C4-2B (cell line): ENCODE results near the gene MCF2L.
A peak's percentile ranks its signal among the peaks of the same experiment; 100 is the strongest.

Experiments used
- H3K27ac ChIP-seq: fragments of 450-650 bp; 2 replicates; pipeline ENCODE4 v1.5.1; 2017
- ZFX ChIP-seq: fragments of 450-650 bp; IDR thresholded peaks from 2 replicates; pipeline ENCODE4 v1.6.1; 2017
- TF ChIP-seq, protein P1 (sequence below): fragments of 450-650 bp; conservative IDR thresholded peaks from 2 replicates; pipeline ENCODE4 v1.5.1; 2017; ENCODE audit warnings: mild to moderate bottlenecking

Gene MCF2L

DNA sequence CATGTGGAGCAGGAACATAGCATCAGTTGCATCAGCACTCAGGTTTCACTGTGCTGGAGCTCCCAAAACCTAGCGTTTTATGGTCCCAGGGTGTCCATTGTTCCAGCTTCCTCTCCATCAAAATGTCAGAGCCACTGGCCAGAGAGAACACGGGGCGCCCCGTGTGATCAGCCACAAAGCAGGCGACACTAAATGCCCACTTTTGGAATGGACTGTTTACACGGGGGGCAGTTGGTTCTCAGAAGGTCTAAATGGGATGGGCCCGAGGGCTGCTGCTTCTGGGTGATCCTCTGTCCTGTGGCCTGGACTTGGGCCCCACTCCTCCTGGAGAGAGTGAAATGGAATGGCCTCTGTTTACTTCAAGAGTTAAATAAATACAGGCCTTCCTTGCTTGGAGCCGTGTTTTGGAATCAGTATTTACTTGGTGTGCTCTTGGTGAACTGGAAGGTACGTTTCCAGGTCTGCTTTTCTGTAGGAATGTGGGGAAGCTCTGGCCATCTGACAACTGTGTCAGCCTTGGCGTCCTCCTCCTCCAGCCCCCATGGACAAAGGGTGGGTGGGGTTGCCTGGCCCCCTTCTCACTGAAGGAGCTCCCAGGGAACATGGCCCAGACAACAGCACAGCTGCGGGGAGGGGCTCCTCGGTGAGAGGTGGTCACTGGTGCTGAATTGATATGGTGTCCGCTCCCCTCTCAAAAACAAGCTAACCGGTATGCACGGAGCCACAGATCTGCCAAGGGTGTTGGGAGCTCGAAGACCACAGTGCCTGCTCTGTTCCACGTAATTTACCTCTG lies 16.1 kb upstream of the MCF2L start:
- no peak for TF ChIP-seq ZFX
- TF ChIP-seq, protein P1, sequence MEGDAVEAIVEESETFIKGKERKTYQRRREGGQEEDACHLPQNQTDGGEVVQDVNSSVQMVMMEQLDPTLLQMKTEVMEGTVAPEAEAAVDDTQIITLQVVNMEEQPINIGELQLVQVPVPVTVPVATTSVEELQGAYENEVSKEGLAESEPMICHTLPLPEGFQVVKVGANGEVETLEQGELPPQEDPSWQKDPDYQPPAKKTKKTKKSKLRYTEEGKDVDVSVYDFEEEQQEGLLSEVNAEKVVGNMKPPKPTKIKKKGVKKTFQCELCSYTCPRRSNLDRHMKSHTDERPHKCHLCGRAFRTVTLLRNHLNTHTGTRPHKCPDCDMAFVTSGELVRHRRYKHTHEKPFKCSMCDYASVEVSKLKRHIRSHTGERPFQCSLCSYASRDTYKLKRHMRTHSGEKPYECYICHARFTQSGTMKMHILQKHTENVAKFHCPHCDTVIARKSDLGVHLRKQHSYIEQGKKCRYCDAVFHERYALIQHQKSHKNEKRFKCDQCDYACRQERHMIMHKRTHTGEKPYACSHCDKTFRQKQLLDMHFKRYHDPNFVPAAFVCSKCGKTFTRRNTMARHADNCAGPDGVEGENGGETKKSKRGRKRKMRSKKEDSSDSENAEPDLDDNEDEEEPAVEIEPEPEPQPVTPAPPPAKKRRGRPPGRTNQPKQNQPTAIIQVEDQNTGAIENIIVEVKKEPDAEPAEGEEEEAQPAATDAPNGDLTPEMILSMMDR = no peak
- H3K27ac ChIP-seq = peak overlapping the region; percentile 19

DNA sequence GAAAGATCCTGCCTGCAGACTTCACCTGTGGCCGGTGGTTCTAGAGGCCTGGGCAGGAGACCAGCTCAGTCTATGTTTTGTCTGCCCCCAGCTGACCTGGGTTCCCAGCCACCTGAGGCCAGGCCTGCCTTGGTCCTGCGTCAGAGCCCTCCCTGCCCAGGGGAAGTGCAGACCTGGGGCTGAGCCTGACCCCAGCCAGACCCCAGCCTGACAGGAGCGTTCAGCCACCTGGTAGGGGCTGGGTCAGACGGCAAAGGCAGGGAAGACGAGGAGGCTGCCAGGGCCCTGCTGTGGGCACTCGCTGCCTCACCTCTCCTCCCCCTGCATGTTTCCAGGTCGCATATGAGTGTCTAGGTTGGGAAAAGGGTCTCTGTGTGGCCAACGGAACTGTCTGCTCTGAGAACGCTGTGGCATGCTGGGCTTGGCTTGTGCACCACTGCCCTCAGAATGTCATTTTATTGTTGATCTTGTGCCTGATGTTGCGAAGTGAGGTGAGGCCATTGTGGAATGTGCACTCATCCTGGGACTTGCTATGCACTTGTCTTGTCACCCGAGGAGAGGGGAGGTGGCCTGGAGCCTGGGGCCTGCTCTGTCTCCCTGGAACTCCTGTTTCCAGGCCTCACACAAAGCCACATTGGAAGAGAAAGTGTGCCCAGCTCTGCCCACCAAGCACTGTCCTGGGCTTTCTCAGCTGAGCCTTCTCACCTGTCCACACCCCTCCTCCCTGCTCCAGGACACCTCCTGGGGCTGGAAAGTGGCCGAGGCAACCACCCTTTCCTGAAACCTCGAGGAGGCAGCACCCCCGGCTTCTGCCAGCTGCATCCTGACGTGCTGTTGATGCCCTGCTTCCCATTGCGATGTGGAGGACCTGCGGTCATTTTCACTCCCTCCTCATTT lies 15.2 kb upstream of the MCF2L start:
- H3K27ac ChIP-seq = peak overlapping the region; percentile 19
- TF ChIP-seq, protein P1 = no peak
- TF ChIP-seq ZFX = no peak

DNA sequence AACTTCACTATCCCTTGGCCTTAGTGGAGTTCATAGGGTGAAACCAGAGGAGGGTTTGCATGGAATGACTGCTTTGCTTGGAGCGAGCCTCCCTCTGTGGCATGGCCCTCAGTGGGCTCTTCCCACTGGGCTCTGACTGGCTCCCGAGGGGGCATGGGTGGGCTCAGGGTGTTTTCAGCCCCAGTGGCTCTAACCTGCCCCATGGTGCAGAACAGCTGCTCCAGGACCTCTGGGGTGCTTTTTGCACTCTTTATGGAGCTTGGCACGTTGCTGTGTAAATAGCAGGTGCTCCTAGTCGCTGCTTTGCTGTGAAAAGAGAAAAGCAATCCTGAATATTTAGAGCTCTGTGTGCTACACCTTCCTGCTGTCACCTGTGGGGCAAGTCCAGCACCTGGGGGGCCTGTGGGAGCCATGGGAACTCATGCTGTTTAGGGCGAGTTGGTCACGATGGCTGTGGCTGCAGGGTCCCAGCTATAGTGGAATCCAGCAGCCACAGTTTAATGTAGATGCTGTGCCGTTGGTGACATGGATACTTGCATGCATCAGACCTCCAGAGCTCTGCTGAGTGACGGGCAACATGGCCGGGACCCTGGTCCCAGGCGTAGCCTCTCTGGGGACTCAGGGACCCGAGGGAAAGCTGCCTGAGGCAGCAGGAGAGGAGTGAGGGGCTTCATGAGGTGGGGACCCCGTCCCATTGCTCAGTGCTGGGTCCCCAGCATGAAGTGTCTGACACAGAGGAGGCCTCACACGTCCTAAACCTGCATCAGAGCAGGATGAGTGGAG lies 14.3 kb upstream of the MCF2L start:
- H3K27ac ChIP-seq = no peak overlapping the region

GRCh38 chr13:112955271-112955937 lies 13.6 kb upstream of the MCF2L start:
- no peak overlapping the region for H3K27ac ChIP-seq
- TF ChIP-seq, protein P1 = no peak
- TF ChIP-seq ZFX = no peak

More for the DNA sequence above, 14.3 kb upstream of the MCF2L start:
- no peak for TF ChIP-seq ZFX
- TF ChIP-seq, protein P1 = no peak

DNA sequence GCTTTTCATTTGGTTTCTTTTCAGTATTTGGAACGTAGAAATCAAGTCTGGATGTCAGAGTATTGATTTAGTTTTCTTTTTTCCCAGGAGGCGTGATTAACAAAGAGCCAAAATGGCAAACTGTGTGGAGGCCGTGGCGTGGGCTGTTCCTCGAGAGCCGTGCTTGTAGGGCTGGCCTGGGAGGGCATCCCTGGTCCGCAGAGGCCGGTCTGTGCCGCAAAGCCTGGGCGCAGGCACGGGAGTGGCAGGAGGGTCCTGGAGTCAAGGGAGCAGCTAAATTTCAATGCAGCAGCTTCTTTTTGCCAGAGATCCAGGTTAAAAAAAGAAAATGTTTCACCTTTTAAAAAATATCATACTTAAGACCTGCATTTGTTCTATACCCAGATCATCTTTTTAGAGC lies 13.1 kb upstream of the MCF2L start:
- no peak overlapping the region for H3K27ac ChIP-seq
- TF ChIP-seq, protein P1 = no peak
- no peak for TF ChIP-seq ZFX

- TF ChIP-seq, protein P1 = no peak
- no peak for TF ChIP-seq ZFX
- no peak overlapping the region for H3K27ac ChIP-seq
These were observed 12.3 kb upstream of the MCF2L start for GRCh38 chr13:112956571-112957294.
